GM20000 (cell line): ENCODE data around the gene FAM89B.

Experiments
- DNase-seq: peaks from one replicate; pipeline ENCODE4 v3.0.0; 2012; ENCODE audit warnings: low spot score
- CTCF ChIP-seq: IDR thresholded peaks from 2 replicates; pipeline ENCODE4 v1.5.1; 2012; ENCODE audit warnings: mild to moderate bottlenecking, control low read depth; ENCODE audit errors: extremely low read depth, missing control alignments

Gene FAM89B

GRCh38 chr11:65615950-65616574, 43.7 kb downstream of the FAM89B start:
- DNase-seq = peak; percentile 87
- TF ChIP-seq CTCF = no peak

GRCh38 chr11:65616575-65617001, 44.2 kb downstream of the FAM89B start:
- TF ChIP-seq CTCF = no peak
- DNase-seq = no peak

- no peak for DNase-seq
- no peak for TF ChIP-seq CTCF
These were observed 45.0 kb downstream of the FAM89B start for GRCh38 chr11:65617136-65617850.

- TF ChIP-seq CTCF = no peak
- DNase-seq = no peak
These were observed 45.8 kb downstream of the FAM89B start for GRCh38 chr11:65617990-65618751.

GRCh38 chr11:65618763-65619162, 46.4 kb downstream of the FAM89B start:
- DNase-seq = no peak
- no peak for TF ChIP-seq CTCF

- no peak for TF ChIP-seq CTCF
- DNase-seq = no peak
These were observed 47.1 kb downstream of the FAM89B start for GRCh38 chr11:65619281-65619928.
